ENCODE measurements around the gene TMEM141.

Gene TMEM141

DNA sequence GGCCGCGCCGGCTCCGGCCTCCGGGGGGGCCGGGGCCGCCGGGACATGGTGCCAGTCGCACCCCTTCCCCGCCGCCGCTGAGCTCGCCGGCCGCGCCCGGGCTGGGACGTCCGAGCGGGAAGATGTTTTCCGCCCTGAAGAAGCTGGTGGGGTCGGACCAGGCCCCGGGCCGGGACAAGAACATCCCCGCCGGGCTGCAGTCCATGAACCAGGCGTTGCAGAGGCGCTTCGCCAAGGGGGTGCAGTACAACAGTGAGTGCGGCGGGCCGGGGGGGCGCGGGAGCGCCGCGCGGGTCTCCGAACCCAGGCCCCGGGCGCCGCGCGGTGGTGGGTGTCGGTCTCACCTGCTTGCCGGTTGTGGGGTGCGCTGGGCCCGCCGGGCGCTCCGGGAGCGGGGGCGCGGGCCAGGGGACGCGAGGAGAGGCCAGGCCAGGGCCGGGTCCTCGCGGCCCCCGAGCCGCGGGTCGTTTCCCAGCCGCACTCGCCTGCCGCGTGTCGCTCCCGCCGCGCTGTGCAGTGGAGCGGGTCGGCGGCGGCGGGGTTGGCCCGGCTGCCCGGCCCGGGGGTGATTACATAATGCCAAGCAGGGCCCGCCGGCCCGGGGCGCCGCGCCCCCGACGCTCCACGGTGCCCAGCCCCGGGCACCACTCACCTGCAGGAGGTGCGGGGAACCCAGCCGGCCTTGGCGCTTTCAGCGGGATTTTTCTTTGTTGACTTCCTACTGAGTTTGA is 17.1 kb downstream of the TMEM141 start:
- peak; percentile 44 for DNase-seq (ENCODE audit: extremely low spot score)
- TF ChIP-seq TARDBP (IDR thresholded peaks at IDR 0.05) (no peak), ARNT (IDR thresholded peaks at IDR 0.05) (no peak), L3MBTL2 (conservative IDR thresholded peaks at IDR 0.05) (no peak), HDGF (IDR thresholded peaks at IDR 0.05; ENCODE audit: borderline replicate concordance) (no peak), LEF1 (IDR thresholded peaks at IDR 0.05; ENCODE audit: borderline replicate concordance) (no peak), FOXK2 (IDR thresholded peaks at IDR 0.05) (no peak), ELF4 (IDR thresholded peaks at IDR 0.05) (no peak), SUZ12 (IDR thresholded peaks at IDR 0.05) (no peak), SP1 (IDR thresholded peaks at IDR 0.05) (no peak), FOXM1 (IDR thresholded peaks at IDR 0.05; ENCODE audit: borderline replicate concordance) (no peak), NFRKB (IDR thresholded peaks at IDR 0.05) (no peak), ZNF384 (IDR thresholded peaks at IDR 0.05) (no peak), FOXA1 (IDR thresholded peaks at IDR 0.05) (no peak)
- TF ChIP-seq, protein P1, sequence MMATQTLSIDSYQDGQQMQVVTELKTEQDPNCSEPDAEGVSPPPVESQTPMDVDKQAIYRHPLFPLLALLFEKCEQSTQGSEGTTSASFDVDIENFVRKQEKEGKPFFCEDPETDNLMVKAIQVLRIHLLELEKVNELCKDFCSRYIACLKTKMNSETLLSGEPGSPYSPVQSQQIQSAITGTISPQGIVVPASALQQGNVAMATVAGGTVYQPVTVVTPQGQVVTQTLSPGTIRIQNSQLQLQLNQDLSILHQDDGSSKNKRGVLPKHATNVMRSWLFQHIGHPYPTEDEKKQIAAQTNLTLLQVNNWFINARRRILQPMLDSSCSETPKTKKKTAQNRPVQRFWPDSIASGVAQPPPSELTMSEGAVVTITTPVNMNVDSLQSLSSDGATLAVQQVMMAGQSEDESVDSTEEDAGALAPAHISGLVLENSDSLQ (IDR thresholded peaks at IDR 0.05) = no peak
- ChIA-PET CTCF (interaction anchor here (1.1 to 1.2 kb wide), 2 partner anchors 16 to 34 kb away, joined by 3 to 4 read pairs; partner anchors contain the start of gene AJM1), POLR2A (interaction anchor here (0.7 to 2.1 kb wide), 12 partner anchors 8 to 82 kb away, joined by 3 to 15 read pairs (median 3); partner anchors contain the start of genes AJM1, CCDC183 and EDF1)

DNA sequence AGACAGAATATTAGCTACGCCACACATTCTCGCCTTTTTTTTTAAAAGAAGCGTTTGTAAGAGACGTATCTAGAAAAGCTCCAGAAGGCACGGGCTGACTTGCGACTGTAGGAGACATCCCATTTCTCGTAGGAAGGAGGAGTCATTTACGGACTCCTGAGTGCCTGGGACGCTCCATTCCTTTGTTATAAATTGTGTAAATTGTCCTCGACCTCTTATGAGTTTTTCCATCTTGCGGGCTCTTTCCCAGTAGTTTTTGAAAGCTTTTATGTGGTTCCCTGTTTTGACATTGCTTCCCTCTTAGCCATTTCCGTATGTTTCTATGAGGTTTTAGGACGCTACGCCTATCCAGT is 17.6 kb downstream of the TMEM141 start:
- ChIA-PET CTCF (interaction anchor here (1.2 kb wide), 1 partner anchor 34 kb away, joined by 4 read pairs; the partner anchor contains the start of gene AJM1), POLR2A (interaction anchor here (0.9 to 2.1 kb wide), 5 partner anchors 8 to 82 kb away, joined by 3 to 10 read pairs (median 3); partner anchors contain the start of gene CCDC183)
- TF ChIP-seq ARNT (IDR thresholded peaks at IDR 0.05) (no peak), TARDBP (IDR thresholded peaks at IDR 0.05) (no peak), BHLHE40 (IDR thresholded peaks at IDR 0.05; ENCODE audit: borderline replicate concordance) (no peak), NFRKB (IDR thresholded peaks at IDR 0.05) (no peak), FOXM1 (IDR thresholded peaks at IDR 0.05; ENCODE audit: borderline replicate concordance) (no peak), LEF1 (IDR thresholded peaks at IDR 0.05; ENCODE audit: borderline replicate concordance) (no peak)
- no peak for DNase-seq (ENCODE audit: extremely low spot score)

DNA sequence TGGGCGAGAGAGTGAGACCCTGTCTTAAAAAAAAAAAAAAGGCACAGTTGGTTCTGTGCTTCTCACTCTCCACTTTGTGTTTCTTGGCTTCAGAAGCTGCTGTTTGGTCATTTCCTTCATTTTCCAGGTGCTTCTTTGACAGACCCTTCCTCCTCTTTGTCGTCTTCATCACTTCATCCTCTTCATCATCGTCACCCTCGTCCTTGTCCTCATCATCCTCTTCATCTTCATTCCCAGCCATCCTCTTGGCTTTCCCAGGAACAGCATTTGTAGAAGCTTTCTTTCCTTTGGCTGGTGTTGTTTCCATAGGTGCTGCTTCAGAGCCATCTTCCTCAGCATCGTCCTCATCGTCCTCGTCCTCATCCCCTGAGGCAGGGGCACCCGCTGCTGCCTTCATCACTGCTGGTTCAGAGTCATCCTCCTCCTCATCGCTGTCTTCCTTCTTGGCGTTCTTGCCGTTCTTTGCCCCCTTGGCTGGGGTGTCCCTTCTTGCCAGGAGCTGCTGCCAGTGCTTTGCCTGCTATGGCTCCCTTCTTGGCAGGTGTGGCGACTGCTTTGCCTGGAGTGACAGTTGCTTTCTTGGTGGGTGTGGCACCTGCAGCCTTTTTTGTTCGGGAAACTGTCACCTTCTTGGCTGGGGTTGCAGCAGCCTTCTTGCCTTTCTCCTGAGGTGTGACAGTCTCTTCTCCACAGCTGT is 23.7 kb downstream of the TMEM141 start:
- ChIA-PET CTCF (no interaction called here), POLR2A (interaction anchor here (0.7 to 3.5 kb wide), 2 partner anchors 7 to 11 kb away, joined by 3 to 15 read pairs; partner anchors contain the start of gene RABL6)
- TF ChIP-seq ARNT (IDR thresholded peaks at IDR 0.05) (no peak), FOXA1 (IDR thresholded peaks at IDR 0.05) (no peak), BHLHE40 (IDR thresholded peaks at IDR 0.05; ENCODE audit: borderline replicate concordance) (no peak), FOXM1 (IDR thresholded peaks at IDR 0.05; ENCODE audit: borderline replicate concordance) (no peak), SUZ12 (IDR thresholded peaks at IDR 0.05) (no peak), ZNF384 (IDR thresholded peaks at IDR 0.05) (no peak), ELF4 (IDR thresholded peaks at IDR 0.05) (no peak), L3MBTL2 (conservative IDR thresholded peaks at IDR 0.05) (no peak), NFRKB (IDR thresholded peaks at IDR 0.05) (no peak), TARDBP (IDR thresholded peaks at IDR 0.05) (no peak), HDGF (IDR thresholded peaks at IDR 0.05; ENCODE audit: borderline replicate concordance) (no peak), LEF1 (IDR thresholded peaks at IDR 0.05; ENCODE audit: borderline replicate concordance) (no peak), FOXK2 (IDR thresholded peaks at IDR 0.05) (no peak), SP1 (IDR thresholded peaks at IDR 0.05) (no peak), CTBP1 (IDR thresholded peaks at IDR 0.05; ENCODE audit: borderline replicate concordance) (no peak)
- TF ChIP-seq, protein P1 (IDR thresholded peaks at IDR 0.05) = no peak
- no peak for DNase-seq (ENCODE audit: extremely low spot score)

DNA sequence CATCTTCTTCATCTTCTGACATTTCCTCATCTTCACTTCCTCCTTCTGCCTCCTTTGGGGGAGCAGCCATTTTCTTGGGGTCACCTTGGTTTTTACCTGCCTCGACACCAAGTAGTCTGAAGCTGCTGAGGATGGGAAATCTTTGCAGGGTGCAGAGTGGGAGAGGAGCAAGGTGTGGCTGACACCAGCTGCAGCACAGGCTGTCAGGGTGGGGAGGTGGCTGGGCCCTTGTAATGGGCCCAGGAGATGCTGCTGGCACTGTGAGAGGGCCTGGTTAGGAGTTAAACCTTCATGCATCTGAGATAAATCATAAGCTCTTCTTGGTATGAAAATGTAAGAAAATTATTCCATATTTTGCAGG is 24.3 kb downstream of the TMEM141 start:
- POLR2A ChIA-PET = interaction anchor here (1.3 to 3.5 kb wide), 2 partner anchors 8 to 14 kb away, joined by 4 to 15 read pairs; partner anchors contain the start of gene RABL6
- no peak for DNase-seq (ENCODE audit: extremely low spot score)
- TF ChIP-seq ELF4 (IDR thresholded peaks at IDR 0.05) (no peak), FOXM1 (IDR thresholded peaks at IDR 0.05; ENCODE audit: borderline replicate concordance) (no peak), NFRKB (IDR thresholded peaks at IDR 0.05) (no peak), FOXA1 (IDR thresholded peaks at IDR 0.05) (no peak), FOXK2 (IDR thresholded peaks at IDR 0.05) (no peak), SP1 (IDR thresholded peaks at IDR 0.05) (no peak), SUZ12 (IDR thresholded peaks at IDR 0.05) (no peak), TARDBP (IDR thresholded peaks at IDR 0.05) (no peak), LEF1 (IDR thresholded peaks at IDR 0.05; ENCODE audit: borderline replicate concordance) (no peak), CTBP1 (IDR thresholded peaks at IDR 0.05; ENCODE audit: borderline replicate concordance) (no peak), BHLHE40 (IDR thresholded peaks at IDR 0.05; ENCODE audit: borderline replicate concordance) (no peak), ARNT (IDR thresholded peaks at IDR 0.05) (no peak), HDGF (IDR thresholded peaks at IDR 0.05; ENCODE audit: borderline replicate concordance) (no peak), L3MBTL2 (conservative IDR thresholded peaks at IDR 0.05) (no peak), ZNF384 (IDR thresholded peaks at IDR 0.05) (no peak)
- TF ChIP-seq, protein P1 (IDR thresholded peaks at IDR 0.05) = no peak
- CTCF ChIA-PET = no interaction called here

DNA sequence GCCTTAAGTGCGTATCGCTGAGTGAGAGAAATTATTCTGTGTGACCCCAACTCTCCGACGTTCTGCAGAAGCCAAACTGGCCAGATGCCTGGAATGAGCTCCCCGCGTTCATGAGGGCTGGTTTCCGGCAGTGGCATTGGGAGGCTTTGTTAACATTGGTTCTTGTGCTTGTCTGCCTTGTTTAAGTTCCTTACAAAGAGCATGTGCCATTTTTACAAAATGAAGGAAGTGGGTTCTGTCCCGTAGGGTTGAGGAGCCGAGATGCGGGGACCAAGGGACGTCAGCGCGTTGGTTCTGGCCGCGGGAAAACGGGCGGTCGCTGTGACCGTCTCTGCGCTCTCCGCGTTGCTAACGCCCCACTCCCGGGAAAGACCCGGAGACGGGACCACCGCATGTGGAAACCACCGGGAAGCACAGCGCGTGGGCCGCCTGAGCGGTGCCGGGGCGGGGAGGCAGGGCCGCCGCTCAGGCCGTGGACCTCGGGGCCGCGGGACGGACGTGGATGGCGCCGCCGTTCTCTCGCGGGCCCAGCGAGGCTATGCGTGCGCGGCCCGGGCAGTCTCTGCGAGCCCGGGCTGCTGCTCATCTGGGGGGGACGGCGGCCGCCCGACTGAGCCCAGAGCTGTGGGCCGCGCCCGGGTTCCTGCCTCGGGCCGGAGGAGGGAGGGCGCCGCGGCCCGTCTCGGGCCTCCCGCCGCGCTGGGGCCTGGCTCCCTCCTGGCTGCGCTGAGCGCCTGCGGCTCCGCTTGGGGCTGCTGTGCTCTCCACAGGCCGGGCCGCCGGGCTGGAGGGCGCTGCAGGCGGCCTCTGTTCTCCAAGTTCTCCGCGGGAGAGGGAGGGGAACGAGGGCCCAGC is 30.1 kb downstream of the TMEM141 start:
- CTCF ChIA-PET = no interaction called here
- POLR2A ChIA-PET = no interaction called here
- no peak for TF ChIP-seq SP1 (IDR thresholded peaks at IDR 0.05)
- no peak for TF ChIP-seq FOXK2 (IDR thresholded peaks at IDR 0.05)
- no peak for TF ChIP-seq TARDBP (IDR thresholded peaks at IDR 0.05)
- no peak for TF ChIP-seq L3MBTL2 (conservative IDR thresholded peaks at IDR 0.05)
- TF ChIP-seq FOXM1 (IDR thresholded peaks at IDR 0.05; ENCODE audit: borderline replicate concordance) = no peak
- TF ChIP-seq FOXA1 (IDR thresholded peaks at IDR 0.05) = no peak
- no peak for DNase-seq (ENCODE audit: extremely low spot score)
